ENCODE results near the gene BRD9.

DNA sequence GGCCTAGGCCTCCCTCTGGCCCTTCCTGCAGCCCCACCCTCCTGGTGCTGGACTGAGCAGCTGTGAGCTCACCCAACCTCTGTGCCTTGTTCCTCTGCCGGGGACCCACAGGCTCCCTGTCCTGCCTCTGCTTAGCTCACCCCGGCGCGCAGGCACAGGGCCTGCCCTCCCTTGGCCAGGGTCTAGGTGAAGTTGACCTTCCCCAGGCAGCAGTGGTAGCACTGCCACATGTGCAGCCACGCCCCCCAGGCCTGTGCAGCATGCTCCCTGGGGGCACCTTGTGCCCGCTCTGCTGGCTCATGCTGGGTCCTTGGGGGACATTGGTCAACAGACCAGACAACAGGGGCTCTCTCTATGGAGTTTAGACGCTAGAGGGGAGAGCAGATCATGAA is 18.2 kb upstream of the BRD9 start:
- TF ChIP-seq, protein P1, sequence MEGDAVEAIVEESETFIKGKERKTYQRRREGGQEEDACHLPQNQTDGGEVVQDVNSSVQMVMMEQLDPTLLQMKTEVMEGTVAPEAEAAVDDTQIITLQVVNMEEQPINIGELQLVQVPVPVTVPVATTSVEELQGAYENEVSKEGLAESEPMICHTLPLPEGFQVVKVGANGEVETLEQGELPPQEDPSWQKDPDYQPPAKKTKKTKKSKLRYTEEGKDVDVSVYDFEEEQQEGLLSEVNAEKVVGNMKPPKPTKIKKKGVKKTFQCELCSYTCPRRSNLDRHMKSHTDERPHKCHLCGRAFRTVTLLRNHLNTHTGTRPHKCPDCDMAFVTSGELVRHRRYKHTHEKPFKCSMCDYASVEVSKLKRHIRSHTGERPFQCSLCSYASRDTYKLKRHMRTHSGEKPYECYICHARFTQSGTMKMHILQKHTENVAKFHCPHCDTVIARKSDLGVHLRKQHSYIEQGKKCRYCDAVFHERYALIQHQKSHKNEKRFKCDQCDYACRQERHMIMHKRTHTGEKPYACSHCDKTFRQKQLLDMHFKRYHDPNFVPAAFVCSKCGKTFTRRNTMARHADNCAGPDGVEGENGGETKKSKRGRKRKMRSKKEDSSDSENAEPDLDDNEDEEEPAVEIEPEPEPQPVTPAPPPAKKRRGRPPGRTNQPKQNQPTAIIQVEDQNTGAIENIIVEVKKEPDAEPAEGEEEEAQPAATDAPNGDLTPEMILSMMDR (IDR thresholded peaks at IDR 0.05), result no peak
- TF ChIP-seq POLR2AphosphoS5 (IDR thresholded peaks at IDR 0.05) (no peak), EP300 (IDR thresholded peaks at IDR 0.05) (no peak), POLR2A (IDR thresholded peaks at IDR 0.05) (no peak)
